ENCODE measurements around the gene SMPD1.
"Not testable (repeated sequence)": the region's sequence is repeated elsewhere in the genome, so short reads cannot be mapped to it uniquely, and the experiment has no call there.

SMPD1 gene

DNA sequence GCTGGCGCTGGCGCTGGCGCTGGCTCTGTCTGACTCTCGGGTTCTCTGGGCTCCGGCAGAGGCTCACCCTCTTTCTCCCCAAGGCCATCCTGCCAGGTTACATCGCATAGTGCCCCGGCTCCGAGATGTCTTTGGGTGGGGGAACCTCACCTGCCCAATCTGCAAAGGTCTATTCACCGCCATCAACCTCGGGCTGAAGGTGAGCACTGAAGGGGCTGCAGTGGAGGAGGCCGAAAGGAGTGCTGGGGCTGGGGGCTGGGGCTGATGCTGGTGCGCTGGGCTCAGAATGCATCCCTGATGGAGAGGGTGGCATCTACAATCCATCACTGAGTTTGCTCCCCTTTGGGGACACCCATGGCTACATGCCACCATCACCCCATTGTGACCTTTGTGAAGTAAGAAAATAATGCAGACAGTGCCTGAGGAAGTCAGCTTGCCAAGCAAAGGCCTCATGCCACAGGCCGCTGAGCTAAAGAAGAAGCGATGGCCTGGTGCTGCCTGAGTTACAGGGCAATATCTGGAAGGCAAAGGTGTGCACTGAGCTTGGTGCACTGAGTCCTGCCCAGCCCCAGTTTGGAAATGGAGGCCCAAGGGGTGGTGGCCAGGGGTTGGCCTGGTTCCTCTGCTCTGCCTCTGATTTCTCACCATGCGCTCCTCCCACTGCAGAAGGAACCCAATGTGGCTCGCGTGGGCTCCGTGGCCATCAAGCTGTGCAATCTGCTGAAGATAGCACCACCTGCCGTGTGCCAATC lies 620 bp downstream of the SMPD1 start:
- H3K4me3 ChIP-seq (ENCODE audit: insufficient read depth in 1 of 2, low read depth in 1 of 2, low read length in 2 of 2): peak overlapping the region; percentile 73 to 98
- H2BK12ac ChIP-seq (ENCODE audit: low read length in 2 of 2): peak overlapping the region; percentile 7 to 65
- peaks cover 32 to 35% of the 10 kb centered on the region in 2 experiments for H3K36me3 ChIP-seq (ENCODE audit: control insufficient read depth in 1 of 2, insufficient read depth in 2 of 2, low read depth in 1 of 2, low read length in 2 of 2)
- no peak overlapping the region for H2AK5ac ChIP-seq (ENCODE audit: low read length, severe bottlenecking)
- H4K91ac ChIP-seq (ENCODE audit: low read length): peak overlapping the region; percentile 64
- no peaks in the 10 kb centered on the region for H3K27me3 ChIP-seq (ENCODE audit: control insufficient read depth in 1 of 2, insufficient read depth in 1 of 2, low read length in 2 of 2)
- H3K4ac ChIP-seq (ENCODE audit: low read depth in 1 of 2, low read length in 2 of 2): peak overlapping the region in 1 of 2 experiments; percentile 33
- peak overlapping the region; percentile 86 to 93 for H3K18ac ChIP-seq (ENCODE audit: low read depth in 1 of 2, low read length in 2 of 2)
- peaks cover 12% of the 10 kb centered on the region for H3K79me1 ChIP-seq (replicated peaks; ENCODE audit: low read length, poor library complexity, severe bottlenecking)
- H2BK120ac ChIP-seq (ENCODE audit: low read depth, low read length): no peak overlapping the region
- H2AFZ ChIP-seq (ENCODE audit: low read depth, low read length): peak overlapping the region; percentile 67
- no peaks in the 10 kb centered on the region for H3K9me3 ChIP-seq (ENCODE audit: control insufficient read depth, low read length)
- H3K4me1 ChIP-seq (ENCODE audit: control insufficient read depth, insufficient read depth, low read depth, low read length): peaks cover 15% of the 10 kb centered on the region
- no peak overlapping the region for H4K8ac ChIP-seq (ENCODE audit: low read length)
- peak overlapping the region; percentile 85 for H2BK15ac ChIP-seq (ENCODE audit: low read depth, poor library complexity, severe bottlenecking)
- H3K9ac ChIP-seq (ENCODE audit: low read length): peak overlapping the region; percentile 92
- peak overlapping the region in 1 of 2 experiments; percentile 36 for H3K23ac ChIP-seq (ENCODE audit: low read length in 2 of 2)
- 52% methylated on average over 18 of the region's 19 CpGs for WGBS
- peak overlapping the region in 1 of 2 experiments; percentile 78 for H3K14ac ChIP-seq (ENCODE audit: low read length in 2 of 2)
- no peak for DNase-seq
- H3K27ac ChIP-seq (ENCODE audit: low read length, poor library complexity, severe bottlenecking): no peak overlapping the region
- H2BK5ac ChIP-seq (ENCODE audit: low read depth, low read length, poor library complexity, severe bottlenecking): no peak overlapping the region
- peak overlapping the region; percentile 87 for H3K4me2 ChIP-seq (ENCODE audit: low read length, poor library complexity, severe bottlenecking)

DNA sequence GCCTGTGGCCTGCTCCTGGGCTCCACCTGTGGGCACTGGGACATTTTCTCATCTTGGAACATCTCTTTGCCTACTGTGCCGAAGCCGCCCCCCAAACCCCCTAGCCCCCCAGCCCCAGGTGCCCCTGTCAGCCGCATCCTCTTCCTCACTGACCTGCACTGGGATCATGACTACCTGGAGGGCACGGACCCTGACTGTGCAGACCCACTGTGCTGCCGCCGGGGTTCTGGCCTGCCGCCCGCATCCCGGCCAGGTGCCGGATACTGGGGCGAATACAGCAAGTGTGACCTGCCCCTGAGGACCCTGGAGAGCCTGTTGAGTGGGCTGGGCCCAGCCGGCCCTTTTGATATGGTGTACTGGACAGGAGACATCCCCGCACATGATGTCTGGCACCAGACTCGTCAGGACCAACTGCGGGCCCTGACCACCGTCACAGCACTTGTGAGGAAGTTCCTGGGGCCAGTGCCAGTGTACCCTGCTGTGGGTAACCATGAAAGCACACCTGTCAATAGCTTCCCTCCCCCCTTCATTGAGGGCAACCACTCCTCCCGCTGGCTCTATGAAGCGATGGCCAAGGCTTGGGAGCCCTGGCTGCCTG lies 1.4 kb downstream of the SMPD1 start:
- Histone ChIP-seq H3K18ac (ENCODE audit: low read depth in 1 of 2, low read length in 2 of 2) (no peak overlapping the region), H3K4me1 (ENCODE audit: control insufficient read depth, insufficient read depth, low read depth, low read length) (peaks cover 15% of the 10 kb centered on the region), H3K27ac (ENCODE audit: low read length, poor library complexity, severe bottlenecking) (no peak overlapping the region), H3K23ac (ENCODE audit: low read length in 2 of 2) (no peak overlapping the region), H4K91ac (ENCODE audit: low read length) (peak overlapping the region; percentile 64), H3K9ac (ENCODE audit: low read length) (peak overlapping the region; percentile 92), H4K8ac (ENCODE audit: low read length) (no peak overlapping the region), H3K4ac (ENCODE audit: low read depth in 1 of 2, low read length in 2 of 2) (no peak overlapping the region), H3K79me1 (replicated peaks; ENCODE audit: low read length, poor library complexity, severe bottlenecking) (peaks cover 12% of the 10 kb centered on the region), H2BK15ac (ENCODE audit: low read depth, poor library complexity, severe bottlenecking) (peak overlapping the region; percentile 20), H2BK12ac (ENCODE audit: low read length in 2 of 2) (peak overlapping the region in 1 of 2 experiments; percentile 7), H3K9me3 (ENCODE audit: control insufficient read depth, low read length) (no peaks in the 10 kb centered on the region), H3K36me3 (ENCODE audit: control insufficient read depth in 1 of 2, insufficient read depth in 2 of 2, low read depth in 1 of 2, low read length in 2 of 2) (peaks cover 34 to 37% of the 10 kb centered on the region in 2 experiments), H2BK5ac (ENCODE audit: low read depth, low read length, poor library complexity, severe bottlenecking) (no peak overlapping the region), H2BK120ac (ENCODE audit: low read depth, low read length) (no peak overlapping the region), H2AK5ac (ENCODE audit: low read length, severe bottlenecking) (no peak overlapping the region), H2AFZ (ENCODE audit: low read depth, low read length) (no peak overlapping the region), H3K4me3 (ENCODE audit: insufficient read depth in 1 of 2, low read depth in 1 of 2, low read length in 2 of 2) (peak overlapping the region in 1 of 2 experiments; percentile 98), H3K4me2 (ENCODE audit: low read length, poor library complexity, severe bottlenecking) (no peak overlapping the region), H3K14ac (ENCODE audit: low read length in 2 of 2) (no peak overlapping the region), H3K27me3 (ENCODE audit: control insufficient read depth in 1 of 2, insufficient read depth in 1 of 2, low read length in 2 of 2) (no peaks in the 10 kb centered on the region)
- no peak for DNase-seq
- WGBS: 98% methylated on average over 18 of the region's 18 CpGs

DNA sequence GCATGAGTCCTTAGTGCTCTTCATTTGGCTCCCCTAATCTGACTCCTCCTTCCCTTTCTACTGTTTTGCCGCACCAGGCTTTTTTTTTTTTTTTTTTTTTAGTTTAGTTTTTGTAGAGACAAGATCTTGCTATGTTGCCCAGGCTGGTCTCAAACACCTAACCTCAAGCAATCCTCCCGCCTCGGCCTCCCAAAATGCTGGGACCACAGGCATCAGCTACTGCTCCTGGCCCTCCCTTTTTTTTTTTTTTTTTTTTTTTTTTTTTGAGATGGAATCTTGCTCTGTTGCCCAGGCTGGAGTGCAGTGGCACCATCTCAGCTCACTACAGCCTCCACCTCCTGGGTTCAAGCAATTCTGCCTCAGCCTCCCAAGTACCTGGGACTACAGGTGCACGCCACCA lies 2.0 kb downstream of the SMPD1 start:
- no CpG with 5 or more reads among the region's 4 CpGs for WGBS

DNA sequence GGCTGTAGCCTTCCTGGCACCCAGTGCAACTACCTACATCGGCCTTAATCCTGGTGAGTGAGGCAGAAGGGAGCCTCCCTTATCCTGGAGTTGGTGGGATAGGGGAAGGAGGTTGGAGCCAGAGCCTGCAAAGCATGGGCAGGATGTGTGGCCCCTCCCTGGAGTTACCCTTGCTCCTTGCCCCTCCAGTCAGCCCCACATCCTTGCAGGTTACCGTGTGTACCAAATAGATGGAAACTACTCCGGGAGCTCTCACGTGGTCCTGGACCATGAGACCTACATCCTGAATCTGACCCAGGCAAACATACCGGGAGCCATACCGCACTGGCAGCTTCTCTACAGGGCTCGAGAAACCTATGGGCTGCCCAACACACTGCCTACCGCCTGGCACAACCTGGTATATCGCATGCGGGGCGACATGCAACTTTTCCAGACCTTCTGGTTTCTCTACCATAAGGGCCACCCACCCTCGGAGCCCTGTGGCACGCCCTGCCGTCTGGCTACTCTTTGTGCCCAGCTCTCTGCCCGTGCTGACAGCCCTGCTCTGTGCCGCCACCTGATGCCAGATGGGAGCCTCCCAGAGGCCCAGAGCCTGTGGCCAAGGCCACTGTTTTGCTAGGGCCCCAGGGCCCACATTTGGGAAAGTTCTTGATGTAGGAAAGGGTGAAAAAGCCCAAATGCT lies 3.9 kb downstream of the SMPD1 start:
- WGBS: 94% methylated on average over 16 of the region's 16 CpGs
- no peak for DNase-seq
- H3K23ac ChIP-seq (ENCODE audit: low read length in 2 of 2): no peak overlapping the region

More for the DNA sequence above, 2.0 kb downstream of the SMPD1 start:
- H3K4me1 ChIP-seq (ENCODE audit: control insufficient read depth, insufficient read depth, low read depth, low read length): peaks cover 15% of the 10 kb centered on the region
- not testable (repeated sequence) for H2AFZ ChIP-seq (ENCODE audit: low read depth, low read length); H3K4me3 ChIP-seq (ENCODE audit: insufficient read depth in 1 of 2, low read depth in 1 of 2, low read length in 2 of 2); H3K27me3 ChIP-seq (ENCODE audit: control insufficient read depth in 1 of 2, insufficient read depth in 1 of 2, low read length in 2 of 2); H2BK120ac ChIP-seq (ENCODE audit: low read depth, low read length); H3K9me3 ChIP-seq (ENCODE audit: control insufficient read depth, low read length); H3K9ac ChIP-seq (ENCODE audit: low read length); H3K14ac ChIP-seq (ENCODE audit: low read length in 2 of 2); H3K27ac ChIP-seq (ENCODE audit: low read length, poor library complexity, severe bottlenecking); H2BK5ac ChIP-seq (ENCODE audit: low read depth, low read length, poor library complexity, severe bottlenecking); DNase-seq; H4K8ac ChIP-seq (ENCODE audit: low read length); H2BK15ac ChIP-seq (ENCODE audit: low read depth, poor library complexity, severe bottlenecking); H3K23ac ChIP-seq (ENCODE audit: low read length in 2 of 2); H2BK12ac ChIP-seq (ENCODE audit: low read length in 2 of 2); H2AK5ac ChIP-seq (ENCODE audit: low read length, severe bottlenecking); H3K18ac ChIP-seq (ENCODE audit: low read depth in 1 of 2, low read length in 2 of 2); H4K91ac ChIP-seq (ENCODE audit: low read length); H3K4ac ChIP-seq (ENCODE audit: low read depth in 1 of 2, low read length in 2 of 2); H3K4me2 ChIP-seq (ENCODE audit: low read length, poor library complexity, severe bottlenecking)
- H3K36me3 ChIP-seq (ENCODE audit: control insufficient read depth in 1 of 2, insufficient read depth in 2 of 2, low read depth in 1 of 2, low read length in 2 of 2): peaks cover 37 to 38% of the 10 kb centered on the region in 2 experiments
- H3K79me1 ChIP-seq (replicated peaks; ENCODE audit: low read length, poor library complexity, severe bottlenecking): peaks cover 12% of the 10 kb centered on the region

More for the DNA sequence above, 3.9 kb downstream of the SMPD1 start:
- H2BK12ac ChIP-seq (ENCODE audit: low read length in 2 of 2): no peak overlapping the region
- no peak overlapping the region for H2BK15ac ChIP-seq (ENCODE audit: low read depth, poor library complexity, severe bottlenecking)
- no peak overlapping the region for H3K4me2 ChIP-seq (ENCODE audit: low read length, poor library complexity, severe bottlenecking)
- no peak overlapping the region for H3K27ac ChIP-seq (ENCODE audit: low read length, poor library complexity, severe bottlenecking)
- peaks cover 15% of the 10 kb centered on the region for H3K4me1 ChIP-seq (ENCODE audit: control insufficient read depth, insufficient read depth, low read depth, low read length)
- no peaks in the 10 kb centered on the region for H3K27me3 ChIP-seq (ENCODE audit: control insufficient read depth in 1 of 2, insufficient read depth in 1 of 2, low read length in 2 of 2)
- H3K4ac ChIP-seq (ENCODE audit: low read depth in 1 of 2, low read length in 2 of 2): no peak overlapping the region
- H4K8ac ChIP-seq (ENCODE audit: low read length): no peak overlapping the region
- no peak overlapping the region for H3K4me3 ChIP-seq (ENCODE audit: insufficient read depth in 1 of 2, low read depth in 1 of 2, low read length in 2 of 2)
- H3K14ac ChIP-seq (ENCODE audit: low read length in 2 of 2): no peak overlapping the region
- H3K36me3 ChIP-seq (ENCODE audit: control insufficient read depth in 1 of 2, insufficient read depth in 2 of 2, low read depth in 1 of 2, low read length in 2 of 2): peaks cover 41 to 46% of the 10 kb centered on the region in 2 experiments
- no peak overlapping the region for H2BK120ac ChIP-seq (ENCODE audit: low read depth, low read length)
- no peak overlapping the region for H3K18ac ChIP-seq (ENCODE audit: low read depth in 1 of 2, low read length in 2 of 2)
- H4K91ac ChIP-seq (ENCODE audit: low read length): no peak overlapping the region
- H2AK5ac ChIP-seq (ENCODE audit: low read length, severe bottlenecking): no peak overlapping the region
- no peak overlapping the region for H3K9ac ChIP-seq (ENCODE audit: low read length)
- peaks cover 12% of the 10 kb centered on the region for H3K79me1 ChIP-seq (replicated peaks; ENCODE audit: low read length, poor library complexity, severe bottlenecking)
- no peak overlapping the region for H2BK5ac ChIP-seq (ENCODE audit: low read depth, low read length, poor library complexity, severe bottlenecking)
- no peak overlapping the region for H2AFZ ChIP-seq (ENCODE audit: low read depth, low read length)
- no peaks in the 10 kb centered on the region for H3K9me3 ChIP-seq (ENCODE audit: control insufficient read depth, low read length)

Data from mesenchymal stem cell (in vitro differentiated cells and primary cell).